ENCODE results near the gene GTPBP1.

The GTPBP1 gene

DNA sequence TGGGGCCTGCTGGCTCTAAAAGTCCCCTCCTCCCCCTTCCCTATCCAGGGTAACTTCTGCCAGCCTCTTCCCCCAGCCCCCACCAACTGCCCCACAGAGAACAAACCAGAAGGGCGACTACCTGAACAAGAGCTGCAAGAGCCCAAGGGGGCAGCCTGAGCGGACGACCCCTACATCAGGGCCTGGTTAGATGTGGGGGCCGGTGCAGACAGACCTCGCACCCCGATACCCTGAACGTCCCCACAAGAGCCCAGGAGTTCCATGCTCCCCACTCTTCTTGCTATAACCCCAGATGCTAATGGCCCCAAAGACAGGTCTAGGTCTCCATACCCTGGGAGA is 29.4 kb downstream of the GTPBP1 start:
- no peak overlapping the region for H3K4me3 ChIP-seq (ENCODE audit: low read length in 2 of 2)
- no peak overlapping the region for H3K4me2 ChIP-seq (ENCODE audit: insufficient read depth, low read length, poor library complexity, severe bottlenecking)
- no peak overlapping the region for H3K9ac ChIP-seq (ENCODE audit: low read depth, low read length, poor library complexity)
- H2AK5ac ChIP-seq (ENCODE audit: low read depth, low read length), result no peak overlapping the region
- no CpG with 5 or more reads among the region's 7 CpGs for WGBS, 2 donors (ENCODE audit: extremely low coverage in 2 of 2, insufficient read length in 2 of 2, insufficient replicate concordance in 1 of 2)
- H3K14ac ChIP-seq (ENCODE audit: low read length), result no peak overlapping the region
- H3K4me1 ChIP-seq (ENCODE audit: control insufficient read depth in 2 of 2, insufficient read depth in 1 of 2, low read depth in 1 of 2, low read length in 2 of 2), result no peaks in the 10 kb centered on the region
- no peaks in the 10 kb centered on the region for H3K79me1 ChIP-seq (ENCODE audit: low read depth, low read length)
- peaks cover 62 to 100% of the 10 kb centered on the region in 2 donors for H3K36me3 ChIP-seq (replicated peaks in 1 of 2; ENCODE audit: control insufficient read depth in 2 of 2, insufficient read depth in 2 of 2, low read length in 2 of 2)
- H3K23ac ChIP-seq (ENCODE audit: low read depth, low read length, poor library complexity), result no peak overlapping the region
- no peaks in the 10 kb centered on the region for H3K27me3 ChIP-seq (ENCODE audit: control insufficient read depth in 3 of 3, insufficient read depth in 3 of 3, low read depth in 1 of 3, low read length in 3 of 3)
- H3K18ac ChIP-seq (ENCODE audit: low read length), result no peak overlapping the region
- H3K4ac ChIP-seq (ENCODE audit: low read length), result no peak overlapping the region
- H2BK5ac ChIP-seq (ENCODE audit: low read length), result peak overlapping the region; percentile 22
- no peak overlapping the region for H4K91ac ChIP-seq (ENCODE audit: low read depth, low read length, poor library complexity)
- no peak overlapping the region for H2AFZ ChIP-seq (ENCODE audit: low read length)
- H2BK120ac ChIP-seq (ENCODE audit: low read depth, low read length), result no peak overlapping the region
- no peak overlapping the region for H4K8ac ChIP-seq (ENCODE audit: low read depth, low read length)
- H3K27ac ChIP-seq (replicated peaks; ENCODE audit: low read length), result no peak overlapping the region
- DNase-seq (ENCODE audit: low spot score), result no peak
- H3K9me3 ChIP-seq (replicated peaks in 1 of 2; ENCODE audit: control insufficient read depth in 2 of 2, insufficient read depth in 1 of 2, low read depth in 1 of 2, low read length in 2 of 2), result no peaks in the 10 kb centered on the region
- no peak overlapping the region for H2BK12ac ChIP-seq (ENCODE audit: low read length)
- no peak overlapping the region for H2BK15ac ChIP-seq (ENCODE audit: low read length)

DNA sequence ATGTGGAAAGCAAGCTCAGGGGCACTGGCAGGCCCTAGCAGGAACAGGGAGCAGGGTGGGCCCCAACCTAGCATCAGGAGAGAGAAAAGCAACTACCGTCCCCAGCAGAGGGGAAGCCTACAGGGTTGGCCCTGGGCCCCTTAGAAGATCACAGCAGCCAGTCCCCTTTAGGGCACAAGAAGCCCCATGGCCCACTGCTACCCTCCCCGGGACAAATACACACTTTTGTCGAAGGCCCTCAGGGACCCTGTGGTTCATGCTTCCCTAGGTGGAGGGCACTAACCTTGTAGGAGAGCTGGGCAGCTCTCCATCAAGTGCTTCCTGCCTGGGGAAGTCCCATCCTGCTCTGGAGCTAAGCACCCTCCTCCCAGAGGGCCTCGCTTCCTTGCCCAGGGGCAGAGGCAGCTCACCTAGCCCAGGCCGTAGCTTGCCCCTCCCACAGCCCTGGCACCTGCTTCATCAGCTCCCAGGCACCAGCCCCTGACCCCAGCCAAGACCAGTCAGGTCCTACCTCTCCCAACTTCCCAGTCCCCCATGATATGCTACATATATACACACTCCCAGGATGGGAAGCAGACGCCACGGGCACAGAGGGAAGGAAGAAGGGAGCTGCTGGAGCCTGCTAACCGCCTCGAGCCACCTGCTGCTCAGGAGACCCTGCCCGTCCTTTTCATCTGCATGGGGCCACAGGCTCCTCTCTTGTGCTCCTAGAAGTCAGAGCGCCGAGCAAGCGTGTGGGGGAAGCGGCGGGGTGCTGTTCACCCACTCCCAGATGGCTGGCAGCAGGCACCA is 29.9 kb downstream of the GTPBP1 start:
- no peaks in the 10 kb centered on the region for H3K27me3 ChIP-seq (ENCODE audit: control insufficient read depth in 3 of 3, insufficient read depth in 3 of 3, low read depth in 1 of 3, low read length in 3 of 3)
- H2BK5ac ChIP-seq (ENCODE audit: low read length), result peak overlapping the region; percentile 22
- H3K4me1 ChIP-seq (ENCODE audit: control insufficient read depth in 2 of 2, insufficient read depth in 1 of 2, low read depth in 1 of 2, low read length in 2 of 2), result no peaks in the 10 kb centered on the region
- H4K91ac ChIP-seq (ENCODE audit: low read depth, low read length, poor library complexity), result no peak overlapping the region
- H3K4ac ChIP-seq (ENCODE audit: low read length), result no peak overlapping the region
- peak overlapping the region; percentile 52 for H2BK12ac ChIP-seq (ENCODE audit: low read length)
- no peak overlapping the region for H3K14ac ChIP-seq (ENCODE audit: low read length)
- H3K9me3 ChIP-seq (replicated peaks in 1 of 2; ENCODE audit: control insufficient read depth in 2 of 2, insufficient read depth in 1 of 2, low read depth in 1 of 2, low read length in 2 of 2), result no peaks in the 10 kb centered on the region
- peak overlapping the region; percentile 49 for H3K23ac ChIP-seq (ENCODE audit: low read depth, low read length, poor library complexity)
- no peak overlapping the region for H2AFZ ChIP-seq (ENCODE audit: low read length)
- H3K9ac ChIP-seq (ENCODE audit: low read depth, low read length, poor library complexity), result no peak overlapping the region
- H2AK5ac ChIP-seq (ENCODE audit: low read depth, low read length), result no peak overlapping the region
- H2BK15ac ChIP-seq (ENCODE audit: low read length), result no peak overlapping the region
- peak overlapping the region; percentile 3 for H2BK120ac ChIP-seq (ENCODE audit: low read depth, low read length)
- no peak overlapping the region for H3K4me2 ChIP-seq (ENCODE audit: insufficient read depth, low read length, poor library complexity, severe bottlenecking)
- H3K36me3 ChIP-seq (replicated peaks in 1 of 2; ENCODE audit: control insufficient read depth in 2 of 2, insufficient read depth in 2 of 2, low read length in 2 of 2), result peaks cover 63 to 100% of the 10 kb centered on the region in 2 donors
- DNase-seq (ENCODE audit: low spot score), result no peak
- H3K27ac ChIP-seq (replicated peaks; ENCODE audit: low read length), result no peak overlapping the region
- H3K18ac ChIP-seq (ENCODE audit: low read length), result peak overlapping the region; percentile 53
- H3K79me1 ChIP-seq (ENCODE audit: low read depth, low read length), result no peaks in the 10 kb centered on the region
- H4K8ac ChIP-seq (ENCODE audit: low read depth, low read length), result no peak overlapping the region
- no peak overlapping the region for H3K4me3 ChIP-seq (ENCODE audit: low read length in 2 of 2)
- no CpG with 5 or more reads among the region's 15 CpGs for WGBS, 2 donors (ENCODE audit: extremely low coverage in 2 of 2, insufficient read length in 2 of 2, insufficient replicate concordance in 1 of 2)

- WGBS, 2 donors (ENCODE audit: extremely low coverage in 2 of 2, insufficient read length in 2 of 2, insufficient replicate concordance in 1 of 2), result no CpG with 5 or more reads among the region's 7 CpGs
- Histone ChIP-seq H3K9me3 (replicated peaks in 1 of 2; ENCODE audit: control insufficient read depth in 2 of 2, insufficient read depth in 1 of 2, low read depth in 1 of 2, low read length in 2 of 2) (no peaks in the 10 kb centered on the region), H3K4me3 (ENCODE audit: low read length in 2 of 2) (no peak overlapping the region), H3K4ac (ENCODE audit: low read length) (no peak overlapping the region), H2AK5ac (ENCODE audit: low read depth, low read length) (no peak overlapping the region), H2AFZ (ENCODE audit: low read length) (no peak overlapping the region), H3K4me1 (ENCODE audit: control insufficient read depth in 2 of 2, insufficient read depth in 1 of 2, low read depth in 1 of 2, low read length in 2 of 2) (no peaks in the 10 kb centered on the region), H2BK5ac (ENCODE audit: low read length) (no peak overlapping the region), H3K18ac (ENCODE audit: low read length) (peak overlapping the region; percentile 53), H3K9ac (ENCODE audit: low read depth, low read length, poor library complexity) (no peak overlapping the region), H3K79me1 (ENCODE audit: low read depth, low read length) (no peaks in the 10 kb centered on the region), H4K8ac (ENCODE audit: low read depth, low read length) (no peak overlapping the region), H3K14ac (ENCODE audit: low read length) (no peak overlapping the region), H3K27ac (replicated peaks; ENCODE audit: low read length) (no peak overlapping the region), H3K36me3 (replicated peaks in 1 of 2; ENCODE audit: control insufficient read depth in 2 of 2, insufficient read depth in 2 of 2, low read length in 2 of 2) (peaks cover 63 to 100% of the 10 kb centered on the region in 2 donors), H3K23ac (ENCODE audit: low read depth, low read length, poor library complexity) (peak overlapping the region; percentile 49), H3K27me3 (ENCODE audit: control insufficient read depth in 3 of 3, insufficient read depth in 3 of 3, low read depth in 1 of 3, low read length in 3 of 3) (no peaks in the 10 kb centered on the region), H2BK12ac (ENCODE audit: low read length) (no peak overlapping the region), H3K4me2 (ENCODE audit: insufficient read depth, low read length, poor library complexity, severe bottlenecking) (no peak overlapping the region), H2BK15ac (ENCODE audit: low read length) (no peak overlapping the region), H2BK120ac (ENCODE audit: low read depth, low read length) (no peak overlapping the region), H4K91ac (ENCODE audit: low read depth, low read length, poor library complexity) (no peak overlapping the region)
- no peak for DNase-seq (ENCODE audit: low spot score)
Measured at GRCh38 chr22:38736257-38736570, 30.5 kb downstream of the GTPBP1 start.

DNA sequence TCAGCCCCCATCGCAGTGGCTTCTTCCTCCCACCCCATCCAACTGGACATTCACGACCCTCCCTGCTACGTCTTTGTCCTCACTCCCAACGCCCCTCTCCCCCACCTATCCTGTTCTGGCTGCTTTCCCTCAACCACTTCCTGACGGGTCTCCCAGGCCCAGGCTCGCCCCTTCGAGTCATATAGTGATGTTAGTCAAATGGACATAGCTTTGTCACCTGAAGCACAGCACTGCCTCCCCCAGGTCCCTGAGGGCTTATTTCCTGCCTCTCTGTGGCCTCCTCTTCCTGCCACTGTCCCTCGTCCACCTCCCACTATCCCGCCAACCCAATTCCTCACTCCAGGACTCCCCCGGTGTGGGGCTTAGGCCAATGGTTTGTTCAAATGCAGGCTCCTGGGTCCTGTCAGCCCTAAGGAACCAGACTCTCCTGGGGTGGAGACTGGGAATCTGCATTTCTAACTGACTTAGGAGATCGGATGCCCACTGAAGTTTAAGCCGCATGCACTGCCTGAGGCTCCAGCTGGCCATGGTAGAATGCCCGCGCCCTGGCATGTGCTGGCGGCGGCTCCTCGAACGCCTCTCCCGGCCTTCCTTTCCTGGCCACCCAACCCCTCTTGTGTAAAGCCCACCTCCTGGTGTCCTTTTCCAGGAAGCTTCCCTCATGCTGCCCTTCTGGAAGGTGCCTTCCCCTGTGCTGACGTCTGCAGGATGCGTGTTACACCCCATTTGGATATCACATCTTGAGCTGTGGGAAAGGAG is 31.7 kb downstream of the GTPBP1 start:
- H2BK15ac ChIP-seq (ENCODE audit: low read length), result no peak overlapping the region
- no CpG with 5 or more reads among the region's 21 CpGs for WGBS, 2 donors (ENCODE audit: extremely low coverage in 2 of 2, insufficient read length in 2 of 2, insufficient replicate concordance in 1 of 2)
- H4K8ac ChIP-seq (ENCODE audit: low read depth, low read length), result no peak overlapping the region
- H3K36me3 ChIP-seq (replicated peaks in 1 of 2; ENCODE audit: control insufficient read depth in 2 of 2, insufficient read depth in 2 of 2, low read length in 2 of 2), result peaks cover 61 to 100% of the 10 kb centered on the region in 2 donors
- no peak overlapping the region for H3K9ac ChIP-seq (ENCODE audit: low read depth, low read length, poor library complexity)
- H2AFZ ChIP-seq (ENCODE audit: low read length), result no peak overlapping the region
- no peak overlapping the region for H3K23ac ChIP-seq (ENCODE audit: low read depth, low read length, poor library complexity)
- no peaks in the 10 kb centered on the region for H3K9me3 ChIP-seq (replicated peaks in 1 of 2; ENCODE audit: control insufficient read depth in 2 of 2, insufficient read depth in 1 of 2, low read depth in 1 of 2, low read length in 2 of 2)
- H3K4ac ChIP-seq (ENCODE audit: low read length), result no peak overlapping the region
- H3K27me3 ChIP-seq (ENCODE audit: control insufficient read depth in 3 of 3, insufficient read depth in 3 of 3, low read depth in 1 of 3, low read length in 3 of 3), result no peaks in the 10 kb centered on the region
- no peak overlapping the region for H3K18ac ChIP-seq (ENCODE audit: low read length)
- no peaks in the 10 kb centered on the region for H3K79me1 ChIP-seq (ENCODE audit: low read depth, low read length)
- H3K4me2 ChIP-seq (ENCODE audit: insufficient read depth, low read length, poor library complexity, severe bottlenecking), result no peak overlapping the region
- no peak overlapping the region for H2AK5ac ChIP-seq (ENCODE audit: low read depth, low read length)
- H2BK5ac ChIP-seq (ENCODE audit: low read length), result no peak overlapping the region
- no peak for DNase-seq (ENCODE audit: low spot score)
- no peak overlapping the region for H2BK120ac ChIP-seq (ENCODE audit: low read depth, low read length)
- no peak overlapping the region for H4K91ac ChIP-seq (ENCODE audit: low read depth, low read length, poor library complexity)
- no peak overlapping the region for H2BK12ac ChIP-seq (ENCODE audit: low read length)
- no peak overlapping the region for H3K27ac ChIP-seq (replicated peaks; ENCODE audit: low read length)
- H3K14ac ChIP-seq (ENCODE audit: low read length), result no peak overlapping the region
- no peak overlapping the region for H3K4me3 ChIP-seq (ENCODE audit: low read length in 2 of 2)
- no peaks in the 10 kb centered on the region for H3K4me1 ChIP-seq (ENCODE audit: control insufficient read depth in 2 of 2, insufficient read depth in 1 of 2, low read depth in 1 of 2, low read length in 2 of 2)
